Lower leg skin (tissue), 3 donors: Measurements from ENCODE around the gene DOK5.

ENCODE experiments used
- CTCF ChIP-seq, 3 donors: fragments of 450-650 bp; IDR thresholded peaks; one replicate each; pipeline ENCODE4 v1.5.1; 2016; ENCODE audit warnings: antibody characterized with exemption in 3 of 3, mild to moderate bottlenecking in 3 of 3, moderate library complexity in 2 of 3
- POLR2A ChIP-seq, 2 donors: fragments of 450-650 bp; IDR thresholded peaks; one replicate each; pipeline ENCODE4 v1.6.1; 2016 to 2017; ENCODE audit warnings: antibody characterized with exemption in 2 of 2, mild to moderate bottlenecking in 1 of 2, moderate library complexity in 1 of 2

GRCh38 chr20:54608039-54608745 lies 132.8 kb downstream of the DOK5 start:
- TF ChIP-seq CTCF (IDR thresholded peaks at IDR 0.05) (no peak), POLR2A (IDR thresholded peaks at IDR 0.05) (no peak)
